MM.1S (cell line): ENCODE results near the gene NDUFB2.
"Not testable (repeated sequence)": the region's sequence is repeated elsewhere in the genome, so short reads cannot be mapped to it uniquely, and the experiment has no call there.

ENCODE experiments used
- DNase-seq: peaks from one replicate; pipeline ENCODE4 v3.0.0-alpha.2; 2015
- H2AFZ ChIP-seq: fragments of 300-600 bp; sonication (generic); 2 replicates; pipeline ENCODE4 v1.6.0; 2016; ENCODE audit warnings: antibody characterized with exemption, low read length
- H3F3A ChIP-seq: fragments of 300-600 bp; sonication (generic); 2 replicates; pipeline ENCODE4 v1.6.1; 2016; ENCODE audit warnings: mild to moderate bottlenecking, antibody characterized with exemption, low read length, moderate library complexity, mixed read lengths; ENCODE audit not compliant: insufficient read depth
- H3K27ac ChIP-seq: fragments of 300-600 bp; sonication (generic); 2 replicates; pipeline ENCODE4 v1.5.1; 2016; ENCODE audit warnings: mild to moderate bottlenecking, low read length
- H3K27me3 ChIP-seq: fragments of 300-600 bp; sonication (generic); replicated peaks from 2 replicates; pipeline ENCODE4 v1.6.0; 2016; ENCODE audit warnings: low read length; ENCODE audit not compliant: insufficient read depth
- H3K36me3 ChIP-seq: fragments of 300-600 bp; sonication (generic); replicated peaks from 2 replicates; pipeline ENCODE4 v1.6.1; 2016; ENCODE audit warnings: mild to moderate bottlenecking, low read length, mixed read lengths; ENCODE audit not compliant: insufficient read depth
- H3K4me1 ChIP-seq: fragments of 300-600 bp; sonication (generic); 2 replicates; pipeline ENCODE4 v1.6.1; 2016; ENCODE audit warnings: low read length, mixed read lengths
- H3K4me2 ChIP-seq: fragments of 300-600 bp; sonication (generic); 2 replicates; pipeline ENCODE4 v1.6.0; 2016; ENCODE audit warnings: low read depth, low read length
- H3K4me3 ChIP-seq: fragments of 300-600 bp; sonication (generic); 2 replicates; pipeline ENCODE4 v1.5.1; 2016; ENCODE audit warnings: low read length, mixed read lengths
- H3K79me2 ChIP-seq: fragments of 300-600 bp; sonication (generic); 2 replicates; pipeline ENCODE4 v1.6.1; 2016; ENCODE audit warnings: mixed run types, low read length, mixed read lengths
- H3K9ac ChIP-seq: fragments of 300-600 bp; sonication (generic); 2 replicates; pipeline ENCODE4 v1.6.1; 2016; ENCODE audit warnings: low read length, mixed read lengths
- H3K9me2 ChIP-seq: fragments of 300-600 bp; sonication (generic); replicated peaks from 2 replicates; pipeline ENCODE4 v1.6.1; 2016; ENCODE audit warnings: mild to moderate bottlenecking, low read length, mixed read lengths; ENCODE audit not compliant: insufficient read depth
- H3K9me3 ChIP-seq: fragments of 300-600 bp; sonication (generic); replicated peaks from 2 replicates; pipeline ENCODE4 v1.6.1; 2016; ENCODE audit warnings: mild to moderate bottlenecking, low read length, mixed read lengths; ENCODE audit not compliant: insufficient read depth
- H4K20me1 ChIP-seq: fragments of 300-600 bp; sonication (generic); 2 replicates; pipeline ENCODE4 v1.6.1; 2016; ENCODE audit warnings: mild to moderate bottlenecking, low read length, moderate library complexity, mixed read lengths; ENCODE audit not compliant: insufficient read depth
- EZH2 ChIP-seq: fragments of 300-600 bp; sonication (generic); optimal IDR thresholded peaks from 2 replicates; pipeline ENCODE3; 2017; ENCODE audit warnings: low read depth, mild to moderate bottlenecking, antibody characterized with exemption, low read length, mixed read lengths
- EZH2phosphoT487 ChIP-seq: fragments of 300-600 bp; sonication (generic); IDR thresholded peaks from 2 replicates; pipeline ENCODE4 v1.6.1; 2018; ENCODE audit warnings: antibody characterized with exemption, low read length
- TF ChIP-seq, protein P1 (sequence below): fragments of 300-600 bp; sonication (generic); IDR thresholded peaks from 2 replicates; pipeline ENCODE4 v1.5.1; 2016; ENCODE audit warnings: antibody characterized with exemption, low read length, mixed read lengths

Gene NDUFB2

GRCh38 chr7:140667476-140667875 is 29.0 kb upstream of the NDUFB2 start:
- Histone ChIP-seq H3K27ac (no peak overlapping the region), H3K36me3 (no peaks in the 10 kb centered on the region), H3K4me3 (no peak overlapping the region), H3K4me2 (no peak overlapping the region), H2AFZ (no peak overlapping the region), H3K27me3 (no peaks in the 10 kb centered on the region), H3K9ac (no peak overlapping the region), H4K20me1 (no peaks in the 10 kb centered on the region), H3K79me2 (no peaks in the 10 kb centered on the region), H3K9me2 (no peaks in the 10 kb centered on the region), H3K9me3 (no peaks in the 10 kb centered on the region), H3F3A (no peaks in the 10 kb centered on the region), H3K4me1 (peaks cover 5% of the 10 kb centered on the region)
- DNase-seq, result no peak
- TF ChIP-seq, protein P1, sequence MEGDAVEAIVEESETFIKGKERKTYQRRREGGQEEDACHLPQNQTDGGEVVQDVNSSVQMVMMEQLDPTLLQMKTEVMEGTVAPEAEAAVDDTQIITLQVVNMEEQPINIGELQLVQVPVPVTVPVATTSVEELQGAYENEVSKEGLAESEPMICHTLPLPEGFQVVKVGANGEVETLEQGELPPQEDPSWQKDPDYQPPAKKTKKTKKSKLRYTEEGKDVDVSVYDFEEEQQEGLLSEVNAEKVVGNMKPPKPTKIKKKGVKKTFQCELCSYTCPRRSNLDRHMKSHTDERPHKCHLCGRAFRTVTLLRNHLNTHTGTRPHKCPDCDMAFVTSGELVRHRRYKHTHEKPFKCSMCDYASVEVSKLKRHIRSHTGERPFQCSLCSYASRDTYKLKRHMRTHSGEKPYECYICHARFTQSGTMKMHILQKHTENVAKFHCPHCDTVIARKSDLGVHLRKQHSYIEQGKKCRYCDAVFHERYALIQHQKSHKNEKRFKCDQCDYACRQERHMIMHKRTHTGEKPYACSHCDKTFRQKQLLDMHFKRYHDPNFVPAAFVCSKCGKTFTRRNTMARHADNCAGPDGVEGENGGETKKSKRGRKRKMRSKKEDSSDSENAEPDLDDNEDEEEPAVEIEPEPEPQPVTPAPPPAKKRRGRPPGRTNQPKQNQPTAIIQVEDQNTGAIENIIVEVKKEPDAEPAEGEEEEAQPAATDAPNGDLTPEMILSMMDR, result no peak
- TF ChIP-seq EZH2 (no peak), EZH2phosphoT487 (no peak)

- H2AFZ ChIP-seq, result no peak overlapping the region
- H3K79me2 ChIP-seq, result no peaks in the 10 kb centered on the region
- H3K4me3 ChIP-seq, result no peak overlapping the region
- H4K20me1 ChIP-seq, result no peaks in the 10 kb centered on the region
- no peak overlapping the region for H3K4me2 ChIP-seq
- H3K36me3 ChIP-seq, result no peaks in the 10 kb centered on the region
- DNase-seq, result no peak
- H3K27me3 ChIP-seq, result no peaks in the 10 kb centered on the region
- H3K4me1 ChIP-seq, result peaks cover 6% of the 10 kb centered on the region
- H3K9ac ChIP-seq, result no peak overlapping the region
- no peaks in the 10 kb centered on the region for H3K9me2 ChIP-seq
- H3F3A ChIP-seq, result peaks cover 4% of the 10 kb centered on the region
- TF ChIP-seq, protein P1, result no peak
- no peak for TF ChIP-seq EZH2phosphoT487
- TF ChIP-seq EZH2, result no peak
- no peak overlapping the region for H3K27ac ChIP-seq
- no peaks in the 10 kb centered on the region for H3K9me3 ChIP-seq
Measured at GRCh38 chr7:140668641-140669040, 27.9 kb upstream of the NDUFB2 start.

- Histone ChIP-seq H3K27ac (no peak overlapping the region), H3K9me3 (no peaks in the 10 kb centered on the region), H3K4me3 (no peak overlapping the region), H3K4me1 (peaks cover 12% of the 10 kb centered on the region), H3K27me3 (no peaks in the 10 kb centered on the region), H3K9me2 (no peaks in the 10 kb centered on the region), H3K9ac (no peak overlapping the region), H3K4me2 (no peak overlapping the region), H3F3A (peaks cover 11% of the 10 kb centered on the region), H2AFZ (no peak overlapping the region), H4K20me1 (no peaks in the 10 kb centered on the region), H3K36me3 (no peaks in the 10 kb centered on the region), H3K79me2 (no peaks in the 10 kb centered on the region)
- TF ChIP-seq, protein P1, result no peak
- TF ChIP-seq EZH2phosphoT487, result no peak
- TF ChIP-seq EZH2, result no peak
- no peak for DNase-seq
Measured at GRCh38 chr7:140669352-140669751, 27.2 kb upstream of the NDUFB2 start.

- not testable (repeated sequence) for H3K4me3 ChIP-seq, H3K27ac ChIP-seq, H3K9me2 ChIP-seq, H2AFZ ChIP-seq, H4K20me1 ChIP-seq, DNase-seq, H3K36me3 ChIP-seq, H3K79me2 ChIP-seq, H3K4me2 ChIP-seq, H3K9ac ChIP-seq, H3K9me3 ChIP-seq, H3K27me3 ChIP-seq
- Histone ChIP-seq H3F3A (peaks cover 16% of the 10 kb centered on the region), H3K4me1 (peaks cover 17% of the 10 kb centered on the region)
Measured at GRCh38 chr7:140669862-140670261, 26.6 kb upstream of the NDUFB2 start.
